CD4-positive, alpha-beta T cell treated with Interleukin-4 for 1 hour (primary cell): ENCODE data around the gene MAPK12.

ENCODE experiments used
- DNase-seq, 2 donors: peaks; one replicate each; pipeline ENCODE4 v3.0.0-alpha.2; 2020 to 2022

Gene MAPK12

DNA sequence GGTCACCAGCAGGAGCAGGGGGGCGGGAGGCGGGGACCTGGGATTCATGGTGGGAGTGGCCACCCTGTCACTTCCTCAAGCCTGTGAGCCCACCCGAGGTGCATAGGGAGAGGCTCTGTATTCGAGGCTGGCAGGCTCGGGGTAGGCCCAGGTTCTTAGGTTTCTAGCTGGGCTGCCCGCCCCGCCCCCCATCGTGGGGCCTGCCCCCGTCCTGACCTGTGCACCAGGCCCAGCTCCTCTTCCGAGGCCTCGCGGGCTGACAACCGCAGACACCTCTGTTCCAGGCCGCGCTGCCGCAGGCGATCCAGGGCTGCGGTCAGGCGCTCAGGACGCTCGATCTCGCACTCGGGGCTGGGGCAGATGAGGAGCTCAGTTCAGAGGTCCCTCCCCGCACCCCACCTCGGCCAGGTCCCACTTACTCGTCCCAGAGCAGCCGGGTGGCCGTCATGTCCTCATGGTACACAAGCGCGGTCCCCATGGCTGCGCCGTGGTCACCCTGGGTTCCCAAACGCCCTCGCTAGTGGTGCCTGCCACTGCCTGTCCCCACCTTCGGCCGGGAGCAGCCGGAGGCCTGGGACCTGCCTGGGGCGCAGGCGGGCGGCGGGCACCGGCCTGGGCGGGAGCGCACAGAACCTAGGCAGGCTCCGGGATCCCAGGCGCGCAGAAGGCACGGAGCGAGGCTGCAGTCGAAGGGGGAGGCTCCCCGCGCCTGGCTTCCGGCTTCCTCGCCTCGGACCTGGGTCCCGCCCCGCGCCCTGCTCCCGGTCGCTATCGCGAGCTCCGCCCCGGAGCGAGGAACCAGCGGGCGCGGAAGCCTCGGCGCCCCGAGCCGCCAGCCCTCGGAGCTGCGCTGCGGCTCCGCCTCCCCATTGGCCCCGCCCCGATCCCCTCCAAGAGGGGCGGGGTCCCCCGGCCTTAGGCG is 10.7 kb downstream of the MAPK12 start, which contains the start of gene HDAC10:
HDAC10 (minus strand) TSS at position 711 of the 922 bp plus-strand sequence; CDS start at position 478, 233 bp downstream.
- DNase-seq, result peak; percentile 80 to 84

DNA sequence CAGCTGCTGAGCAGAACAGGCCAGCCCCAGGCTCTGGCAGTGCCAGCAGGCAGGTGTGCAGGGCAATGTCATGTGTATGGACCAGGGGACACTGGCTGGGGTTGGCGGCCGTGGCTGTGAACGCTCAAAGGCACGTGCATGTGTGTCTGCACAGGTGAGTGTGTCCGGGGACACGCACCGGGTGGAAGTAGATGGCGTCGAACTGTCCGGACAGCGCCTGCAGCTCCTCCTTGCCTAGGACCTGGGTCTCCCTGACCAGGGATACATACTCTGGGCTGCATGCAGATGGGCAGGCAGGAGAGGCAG is 11.3 kb downstream of the MAPK12 start:
- DNase-seq, result no peak

DNA sequence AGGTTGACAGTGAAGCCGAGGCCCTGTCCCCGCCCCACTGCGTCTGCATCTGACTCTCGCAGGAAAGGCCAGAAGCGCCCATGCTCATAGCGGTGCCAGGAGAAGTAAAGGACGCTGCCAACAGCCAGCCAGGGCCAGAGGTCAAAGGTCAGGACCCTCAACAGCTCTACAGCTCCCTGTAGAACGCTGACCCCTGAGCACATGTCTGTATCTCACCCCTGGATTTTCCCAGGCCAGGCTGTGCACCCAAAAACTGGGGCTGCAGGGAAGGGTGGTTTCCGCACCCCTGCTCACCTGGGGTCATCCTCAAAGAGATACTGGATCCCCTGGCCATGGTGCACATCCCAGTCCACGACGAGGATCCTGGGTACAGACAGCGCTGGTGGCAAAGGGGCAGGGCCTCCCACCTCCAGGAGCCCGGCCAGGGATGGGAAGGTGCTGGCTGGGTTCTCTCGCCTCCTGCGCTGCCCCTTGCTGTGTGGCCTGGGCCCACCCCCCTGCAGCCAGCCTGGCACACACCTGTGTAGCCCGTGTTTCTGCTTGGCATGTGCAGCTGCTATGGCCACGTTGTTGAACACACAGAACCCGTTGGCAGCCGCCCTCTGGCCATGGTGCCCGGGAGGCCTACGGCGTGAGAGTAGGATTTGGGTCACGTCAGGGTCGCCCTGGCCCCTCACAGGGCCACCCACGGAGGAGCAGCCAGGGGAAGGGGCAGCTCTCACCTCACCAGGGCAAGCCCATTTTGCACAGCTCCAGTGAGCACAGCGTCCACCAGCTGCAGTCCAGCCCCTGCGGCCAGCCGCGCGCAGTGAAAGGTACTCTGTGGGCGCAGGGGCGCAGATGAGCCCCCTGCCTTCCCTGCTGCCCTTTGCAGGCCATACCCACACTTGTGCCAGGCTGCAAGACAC is 11.9 kb downstream of the MAPK12 start:
- no peak for DNase-seq

DNA sequence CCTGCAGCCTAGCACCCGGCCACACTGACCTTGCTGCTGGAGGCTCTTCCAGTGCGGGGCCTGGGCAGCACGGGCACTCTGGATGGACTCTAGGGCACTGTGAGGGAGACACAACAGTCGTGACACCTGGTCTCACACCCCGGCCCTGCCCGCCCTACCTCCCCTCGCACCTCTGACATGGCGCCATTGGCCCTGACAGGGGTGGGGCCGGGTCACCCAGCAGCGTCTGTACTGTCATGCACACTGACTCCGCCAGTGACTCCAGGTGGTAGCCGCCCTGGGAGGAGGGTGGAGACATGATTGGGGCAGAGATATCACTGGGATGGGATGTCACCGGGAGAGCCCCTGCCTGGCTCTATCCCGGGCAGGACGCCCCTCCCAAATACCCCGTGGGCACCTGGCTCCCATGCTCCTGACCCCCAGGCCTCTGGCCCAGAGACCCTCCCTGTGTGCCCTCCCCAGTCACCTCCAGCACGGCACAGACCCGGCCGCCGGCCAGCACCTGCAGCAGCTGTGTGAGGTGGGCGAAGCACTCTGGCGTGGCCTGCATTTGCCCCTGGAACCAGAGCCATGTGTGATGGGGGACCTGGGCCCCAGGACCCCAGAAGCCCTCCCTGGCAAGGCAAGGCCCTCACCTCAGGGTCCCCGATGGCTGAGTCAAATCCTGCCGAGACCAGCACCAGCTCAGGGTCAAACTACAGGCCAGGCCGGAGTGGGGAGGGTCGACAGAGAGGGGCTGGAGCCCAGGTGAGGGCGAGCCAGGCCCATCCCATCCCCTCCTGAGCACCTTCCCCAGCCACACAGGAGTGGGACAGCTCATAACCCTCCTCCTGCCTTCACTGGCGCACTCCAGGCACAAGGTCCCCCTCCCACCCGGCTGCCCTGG is 13.0 kb downstream of the MAPK12 start:
- no peak for DNase-seq

DNA sequence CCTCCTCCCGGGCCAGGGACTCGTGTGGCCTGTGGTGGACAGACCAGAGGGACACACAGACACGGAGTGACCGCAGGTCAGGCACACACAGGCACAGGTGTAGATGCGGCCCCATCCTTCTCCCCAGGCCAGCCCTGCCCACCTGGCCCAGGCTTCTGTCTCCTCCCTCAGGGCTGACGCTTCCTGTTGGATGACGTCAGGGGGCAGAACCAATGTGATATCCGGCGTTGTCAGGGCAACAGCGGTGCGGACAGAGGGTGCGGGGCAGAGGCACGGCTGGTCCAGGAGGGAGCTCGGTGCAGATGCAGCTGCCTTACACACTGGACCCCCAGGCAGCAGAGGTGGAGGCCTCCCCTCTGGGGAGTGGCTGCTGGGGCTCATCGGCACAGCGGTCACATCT is 13.7 kb downstream of the MAPK12 start:
- peak; percentile 78 to 81 for DNase-seq

DNA sequence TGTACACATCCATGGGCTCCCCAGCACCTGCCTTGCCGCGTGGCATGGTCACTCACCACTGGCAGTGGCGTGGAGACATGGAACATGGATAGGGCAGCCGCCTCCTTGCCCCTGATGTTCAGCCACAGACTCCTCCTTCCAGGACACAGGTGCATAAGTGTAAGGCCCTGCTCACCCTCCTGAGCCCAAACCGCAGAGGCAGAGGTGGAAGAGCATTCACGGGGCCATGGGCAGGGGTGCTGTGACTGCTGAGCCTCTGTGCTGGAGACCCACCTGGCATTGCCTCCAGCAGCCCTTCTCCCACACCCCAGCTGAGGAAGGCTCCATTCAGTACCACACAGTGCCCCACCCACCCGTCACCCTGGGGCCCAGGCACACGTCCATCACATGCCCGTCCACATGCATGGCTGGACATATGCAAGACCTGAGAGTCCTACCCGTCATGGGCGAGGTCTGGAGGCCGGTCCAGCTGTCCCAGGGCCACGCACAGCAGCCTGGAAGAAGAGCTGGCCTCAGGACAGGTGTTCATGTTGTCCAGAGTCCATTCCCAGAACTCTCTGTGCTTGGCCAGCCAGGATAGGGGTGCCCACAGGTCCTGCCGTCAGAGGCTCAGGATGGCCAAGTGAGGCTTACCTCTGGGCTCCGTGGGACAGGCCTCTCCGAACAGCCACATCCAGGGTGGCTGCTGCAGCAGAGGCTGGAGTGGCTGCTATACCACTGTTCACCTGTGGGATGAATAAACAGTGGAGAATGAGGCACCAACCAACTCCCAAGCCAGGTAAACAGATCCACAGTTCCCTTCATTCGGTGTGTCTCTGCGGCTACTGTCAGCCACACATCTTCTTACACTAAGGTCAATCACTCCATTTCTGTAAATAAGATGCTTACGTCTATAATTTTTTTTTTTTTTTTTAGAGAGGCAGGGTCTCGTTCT is 15.0 kb downstream of the MAPK12 start:
- no peak for DNase-seq

DNA sequence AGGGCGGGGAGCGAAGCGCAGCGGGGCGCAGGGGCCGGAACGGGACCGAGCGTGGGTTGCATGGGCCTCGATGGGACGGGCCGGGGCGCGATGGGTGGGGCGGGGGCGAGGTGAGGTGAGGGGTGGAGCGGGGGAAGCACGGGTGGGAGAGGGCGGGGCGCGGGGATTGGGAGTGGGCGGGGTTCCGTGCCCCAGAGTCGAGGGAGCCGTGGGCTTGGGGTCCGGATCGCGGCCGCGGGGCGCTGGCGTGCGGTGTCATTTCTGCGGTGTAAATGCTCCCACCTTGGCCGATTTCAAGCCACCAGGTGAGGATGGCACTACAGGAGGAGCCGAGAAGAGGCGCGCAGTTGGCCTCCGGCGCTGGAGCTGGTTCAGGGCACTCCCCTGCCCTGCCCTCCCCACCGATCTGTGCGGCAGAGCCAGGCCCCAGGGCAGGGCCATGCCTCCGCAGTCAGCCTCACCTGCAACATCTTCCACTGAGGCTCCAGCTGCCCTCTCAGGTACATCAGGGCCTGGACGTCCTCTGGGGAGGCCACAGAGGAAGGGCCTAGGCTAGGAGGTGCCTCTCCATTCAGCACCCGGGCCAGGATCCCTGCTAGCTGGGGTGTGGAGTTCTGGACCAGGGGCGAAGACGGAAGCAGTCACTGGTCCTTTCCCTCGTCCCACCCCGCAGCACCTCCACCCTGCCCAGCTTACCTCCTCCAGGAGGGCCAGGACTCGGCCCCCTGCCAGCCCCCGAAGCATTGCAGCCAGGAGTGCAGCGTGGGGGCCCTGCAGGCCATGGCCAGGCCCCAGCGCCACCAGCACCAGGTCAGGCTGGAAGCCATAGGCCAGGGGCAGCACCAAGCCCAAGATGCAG is 16.0 kb downstream of the MAPK12 start:
- no peak for DNase-seq

DNA sequence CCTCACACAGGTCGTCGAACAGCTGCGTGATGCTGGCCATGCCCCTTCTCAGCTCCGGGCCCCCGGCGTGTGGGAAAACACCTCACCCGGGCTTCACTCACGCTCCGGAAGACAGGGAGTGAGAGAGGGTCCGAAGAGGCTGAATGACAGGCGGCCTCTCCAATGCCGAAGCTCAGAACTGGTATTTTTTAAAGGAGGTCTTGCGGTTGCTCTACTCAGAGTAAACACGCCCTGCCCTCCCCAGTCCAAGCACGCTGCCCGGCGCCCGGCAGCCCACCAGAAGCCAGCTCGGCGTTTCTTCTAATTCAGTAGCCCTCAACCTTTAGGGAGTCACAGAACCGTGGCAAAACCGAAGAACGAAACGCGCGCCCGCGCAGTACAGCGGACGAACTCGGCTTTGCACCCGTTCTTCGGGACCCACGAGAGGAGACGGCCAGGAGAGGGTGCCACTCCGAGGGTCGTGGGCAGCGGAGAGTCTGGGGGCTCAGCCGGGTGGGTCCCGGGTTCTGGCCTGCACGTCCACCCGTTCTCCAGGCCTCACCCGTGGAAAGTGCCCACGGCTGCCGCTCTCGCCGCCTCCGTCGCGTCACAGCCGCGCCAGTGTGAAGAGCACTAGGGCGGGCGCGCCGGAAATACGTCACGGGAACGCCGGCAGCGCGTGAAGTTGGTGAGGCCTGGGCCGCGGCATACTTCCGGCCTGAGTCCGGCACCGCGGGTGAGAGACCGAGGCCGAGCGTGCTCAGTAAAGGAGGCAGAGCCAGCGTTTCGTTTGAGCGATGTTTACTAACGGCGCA is 16.9 kb downstream of the MAPK12 start, which contains the start of gene TUBGCP6:
TUBGCP6 (minus strand) TSS at position 604 of the 794 bp plus-strand sequence; CDS start at position 40, 564 bp downstream.
- DNase-seq, result peak; percentile 90 to 91

DNA sequence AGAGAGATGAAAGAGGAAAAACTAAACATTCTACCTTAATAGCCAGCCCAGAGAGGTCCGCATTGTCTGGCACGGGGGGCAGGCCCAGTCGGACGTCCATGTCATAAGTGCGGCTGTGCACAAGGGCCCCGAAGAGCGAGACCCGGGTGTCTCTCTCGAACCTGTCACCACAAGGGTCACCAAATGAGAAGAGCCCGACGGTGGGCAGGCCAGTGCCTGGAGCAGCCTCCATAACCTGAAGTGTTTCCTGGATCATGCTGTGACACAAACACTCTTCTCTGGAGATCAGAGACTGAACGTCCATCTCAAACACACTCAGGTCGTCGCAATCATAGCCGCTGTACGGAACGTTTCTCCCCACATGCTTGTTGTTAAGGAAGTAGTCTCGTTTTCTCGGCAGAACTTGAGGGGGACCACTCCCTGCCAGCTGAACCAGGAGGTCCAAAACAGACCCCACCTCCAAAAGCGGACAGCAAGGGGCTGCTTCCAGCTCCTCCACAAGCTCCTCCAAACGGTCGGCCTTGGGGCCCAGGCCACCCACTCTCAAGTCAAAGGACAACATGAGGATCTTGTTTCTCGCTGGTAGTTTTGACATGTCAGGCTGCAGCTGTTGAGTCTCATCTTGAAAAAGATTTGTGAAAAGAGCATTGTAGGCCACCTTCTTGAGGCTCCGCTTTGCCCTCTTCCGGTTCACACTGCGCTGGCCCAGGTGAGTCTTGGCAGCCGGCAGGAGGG is 17.6 kb downstream of the MAPK12 start:
- no peak for DNase-seq

DNA sequence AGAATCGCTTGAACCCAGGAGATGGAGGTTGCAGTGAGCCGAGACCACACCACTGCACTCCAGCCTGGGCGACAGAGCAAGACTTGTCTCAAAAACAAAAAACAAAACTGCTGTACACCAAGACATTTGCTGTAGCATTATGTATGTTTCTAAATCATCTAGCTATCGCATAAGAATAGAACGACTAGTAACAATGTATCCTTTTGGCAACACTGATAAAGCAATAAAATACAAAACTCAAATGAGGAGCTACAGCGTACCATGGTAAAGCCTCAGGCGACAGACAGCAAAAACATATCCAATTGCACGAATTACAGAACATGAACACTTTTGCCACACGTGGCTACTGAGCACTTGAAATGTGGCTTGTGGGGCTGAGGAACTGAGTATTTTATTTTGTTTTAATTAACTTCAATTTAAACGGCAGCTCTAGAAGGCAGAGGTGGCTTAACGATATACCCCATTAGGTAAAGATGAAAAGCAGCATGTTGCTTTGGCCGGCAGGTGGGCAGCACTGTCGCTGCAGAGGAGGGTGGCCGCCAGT is 19.0 kb downstream of the MAPK12 start:
- DNase-seq, result no peak

DNA sequence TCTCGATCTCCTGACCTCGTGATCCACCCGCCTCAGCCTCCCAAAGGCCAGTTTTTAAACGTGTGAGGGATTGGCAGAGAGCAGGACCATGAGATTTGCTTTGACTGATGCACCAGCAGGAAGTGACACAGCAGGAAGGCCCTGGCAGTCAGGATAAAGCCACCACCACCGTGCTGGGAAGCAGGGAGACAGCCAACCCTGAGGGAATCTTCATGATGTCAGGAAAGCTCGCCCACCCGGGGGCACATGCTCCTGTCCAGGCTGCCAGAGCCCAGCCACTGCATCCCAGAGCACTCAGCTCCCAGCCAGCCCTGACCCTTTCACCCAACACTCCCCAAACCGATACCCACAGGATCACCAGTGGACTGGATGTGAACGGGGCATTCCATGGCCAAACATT is 22.7 kb downstream of the MAPK12 start:
- DNase-seq, result no peak

DNA sequence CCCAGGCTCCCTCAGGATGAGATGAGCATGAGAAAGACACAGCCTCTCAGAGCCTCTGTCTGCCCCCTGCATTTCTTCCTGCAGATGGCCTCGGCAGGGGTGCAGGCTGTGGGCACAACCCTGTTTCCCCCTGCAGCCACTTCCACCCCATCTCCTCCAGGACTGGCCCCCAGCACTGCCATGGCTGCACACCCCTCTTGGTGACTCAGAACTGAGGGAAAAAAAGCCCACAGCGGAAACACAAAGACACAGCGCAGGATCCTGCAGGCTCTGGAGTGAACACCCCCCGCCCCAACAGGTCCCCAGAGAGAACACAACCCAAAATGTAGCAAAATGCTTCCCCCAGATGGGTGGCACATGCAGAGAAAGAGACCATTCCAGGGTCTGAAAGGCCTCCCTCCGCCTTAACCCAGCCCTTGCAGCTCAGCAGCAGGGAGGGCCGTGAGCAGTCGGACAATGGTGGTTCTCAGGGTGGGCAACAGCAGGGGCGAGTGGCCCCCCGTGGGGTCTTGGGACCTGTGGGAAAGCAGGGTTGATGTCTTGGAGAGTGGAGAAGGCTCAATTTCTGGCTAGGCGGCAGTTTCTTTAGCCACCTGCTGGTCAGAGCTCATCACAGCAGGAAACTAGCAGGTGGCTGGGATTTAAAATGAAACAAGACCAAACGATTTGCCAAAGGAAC is 24.6 kb downstream of the MAPK12 start:
- DNase-seq, result no peak

DNA sequence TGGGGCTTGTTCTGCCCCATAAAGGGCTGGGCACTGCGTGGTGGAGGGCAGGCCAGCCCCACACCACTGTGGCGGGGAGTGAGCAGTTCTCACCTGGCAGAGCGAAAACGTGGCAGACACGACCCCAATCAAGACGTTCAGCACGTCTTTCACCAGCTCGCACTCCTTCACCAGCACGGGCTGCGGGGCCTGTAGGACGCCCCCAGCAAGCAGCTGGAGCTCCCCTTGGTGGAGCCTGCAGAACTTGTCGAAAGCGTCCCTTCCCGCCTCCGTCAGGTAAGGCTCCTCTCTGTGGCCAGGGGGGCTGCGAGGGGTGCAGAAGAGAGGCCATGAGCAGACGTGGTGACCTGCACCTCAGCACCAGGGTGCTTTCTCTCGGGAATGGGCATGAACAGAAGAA is 28.3 kb downstream of the MAPK12 start:
- DNase-seq, result no peak

DNA sequence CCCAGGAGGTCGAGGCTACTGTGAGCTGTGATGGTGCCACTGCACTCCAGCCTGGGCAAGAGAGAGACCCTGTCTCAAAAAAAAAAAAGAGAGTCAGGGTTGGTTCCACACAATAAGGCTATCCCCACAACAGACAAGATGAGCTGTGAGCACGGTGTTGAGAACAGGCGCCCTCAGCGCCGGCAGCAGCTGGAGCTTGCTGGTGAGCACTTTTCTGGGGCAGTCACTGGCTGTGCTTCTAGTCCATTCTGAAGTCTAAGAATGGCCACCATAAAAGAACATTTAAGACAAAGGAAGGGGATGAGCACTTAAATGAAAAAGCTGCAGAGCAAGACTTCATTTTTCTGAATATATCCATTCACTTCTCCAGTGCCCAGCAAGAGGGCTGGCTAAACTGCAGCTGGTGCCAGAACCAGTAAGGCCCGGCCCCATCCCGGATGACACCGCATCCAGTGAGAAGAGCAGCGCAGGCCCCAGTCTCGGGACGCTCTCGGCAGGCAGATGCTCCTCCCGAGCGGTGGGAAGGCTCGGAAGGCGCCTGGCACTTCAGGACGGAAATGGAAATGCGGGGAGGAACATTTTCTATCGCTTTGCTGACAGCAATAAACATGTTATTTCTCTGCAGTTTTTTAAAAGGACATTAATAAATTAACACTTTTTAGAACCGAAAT is 28.9 kb downstream of the MAPK12 start:
- DNase-seq, result no peak

DNA sequence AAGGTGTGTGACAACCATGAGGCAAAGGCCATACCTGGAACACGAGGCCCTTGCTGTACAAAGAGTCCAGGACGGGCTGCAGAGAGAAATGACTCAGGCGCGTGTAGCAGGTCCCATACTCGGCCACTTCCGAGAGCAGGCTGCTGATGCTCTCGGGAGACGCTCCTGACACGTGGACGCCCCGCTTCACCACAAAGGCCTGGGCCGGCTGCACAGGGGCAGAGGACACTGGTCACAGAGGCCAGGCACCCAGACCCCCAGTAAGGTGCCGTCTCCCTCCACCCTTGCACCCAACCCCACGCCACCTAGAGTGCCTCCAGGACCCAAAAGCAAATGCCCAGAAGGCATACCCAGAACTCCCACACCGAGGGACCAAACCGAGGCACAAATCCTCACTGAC is 32.1 kb downstream of the MAPK12 start:
- no peak for DNase-seq

DNA sequence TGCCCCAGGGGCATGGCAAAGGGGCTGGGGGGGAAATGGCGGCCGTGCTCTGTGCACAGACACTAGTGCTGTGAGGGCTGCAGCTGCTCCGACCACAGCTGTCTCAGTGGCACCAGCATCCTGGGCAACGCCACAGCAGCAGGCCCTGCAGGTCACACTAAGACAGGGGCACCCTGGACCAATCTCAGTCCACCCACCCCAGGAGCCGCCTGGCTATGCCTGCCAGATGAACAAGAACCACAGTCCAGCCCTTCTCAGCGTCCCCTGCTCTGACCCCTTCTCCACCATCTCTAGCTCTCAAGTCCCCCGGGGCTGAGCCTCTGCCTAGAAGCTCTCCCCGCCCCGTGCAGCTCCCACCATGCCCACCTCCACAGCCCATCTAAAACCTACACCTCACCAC is 33.1 kb downstream of the MAPK12 start:
- DNase-seq, result no peak

DNA sequence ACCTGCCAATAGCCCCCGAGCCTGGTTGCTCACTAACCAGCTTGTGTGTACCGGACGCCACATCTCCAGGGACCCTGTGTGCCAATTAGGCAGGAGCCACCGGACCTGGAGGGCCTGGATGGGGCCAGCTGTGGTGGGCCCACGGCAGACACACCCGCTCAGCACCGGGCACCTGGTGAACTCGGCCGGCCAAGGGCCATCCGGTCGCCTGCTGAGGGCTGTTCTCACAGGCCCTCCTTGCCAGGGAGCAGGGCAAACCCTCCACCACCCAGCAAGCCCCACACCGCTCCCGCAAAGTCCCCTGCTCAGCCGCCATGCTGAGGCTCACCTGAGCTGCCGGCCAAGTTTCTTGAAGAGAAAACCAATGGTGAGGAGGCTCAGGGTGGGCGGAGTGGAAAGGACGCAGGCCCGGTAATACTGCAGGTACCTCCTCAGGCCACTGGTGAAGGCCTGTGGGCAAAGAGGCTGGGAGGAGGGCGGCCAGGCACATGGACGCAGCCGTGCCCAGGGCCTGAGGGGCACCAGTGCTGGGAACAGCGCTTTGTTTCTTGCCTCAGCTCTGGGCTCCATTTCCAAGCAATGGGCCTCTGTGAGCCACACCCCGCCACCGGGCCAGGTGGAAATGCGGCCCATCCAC is 33.8 kb downstream of the MAPK12 start:
- no peak for DNase-seq
